Measurements from ENCODE around the gene MED10.
"Not testable (repeated sequence)": the region's sequence is repeated elsewhere in the genome, so short reads cannot be mapped to it uniquely, and the experiment has no call there.

MED10 gene

DNA sequence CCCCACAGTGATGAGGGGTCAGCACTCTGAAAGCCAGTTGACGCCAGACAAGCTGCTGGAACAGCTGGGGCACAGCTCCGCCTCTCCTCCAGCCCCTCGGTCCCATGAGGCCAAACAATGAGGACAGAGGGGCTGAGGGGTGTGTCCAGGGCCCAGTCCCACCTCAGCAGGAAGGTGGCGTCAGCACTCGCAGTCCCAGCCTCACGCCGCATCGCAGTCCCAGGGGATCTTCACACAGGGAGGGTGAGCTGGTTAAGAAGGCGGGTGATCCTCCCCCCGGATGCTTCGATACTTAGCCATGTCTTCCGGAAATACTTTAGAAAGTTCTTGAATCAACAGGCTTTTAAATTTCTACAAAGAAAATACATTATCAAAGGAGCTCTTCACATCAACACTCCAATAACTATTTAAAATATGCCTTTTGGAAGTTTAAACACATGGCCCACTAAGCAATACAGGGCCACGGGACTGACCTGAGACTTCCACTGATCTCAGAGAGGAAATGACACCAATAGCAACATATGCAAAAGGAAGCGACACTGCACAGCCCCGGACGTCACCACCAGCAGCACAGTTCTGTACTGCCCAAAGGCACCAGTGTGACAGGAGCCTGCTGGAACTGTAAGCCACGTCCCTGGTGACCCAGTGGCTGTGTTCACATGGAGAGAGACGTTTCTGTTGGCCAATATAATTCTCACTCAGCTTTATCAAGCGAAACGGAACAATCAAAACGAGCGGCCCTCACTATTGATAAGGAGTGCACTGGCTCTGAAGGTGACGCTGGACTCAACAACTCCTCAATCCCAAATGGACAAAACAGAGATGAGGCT lies 5.9 kb downstream of the MED10 start:
- no peak for DNase-seq

DNA sequence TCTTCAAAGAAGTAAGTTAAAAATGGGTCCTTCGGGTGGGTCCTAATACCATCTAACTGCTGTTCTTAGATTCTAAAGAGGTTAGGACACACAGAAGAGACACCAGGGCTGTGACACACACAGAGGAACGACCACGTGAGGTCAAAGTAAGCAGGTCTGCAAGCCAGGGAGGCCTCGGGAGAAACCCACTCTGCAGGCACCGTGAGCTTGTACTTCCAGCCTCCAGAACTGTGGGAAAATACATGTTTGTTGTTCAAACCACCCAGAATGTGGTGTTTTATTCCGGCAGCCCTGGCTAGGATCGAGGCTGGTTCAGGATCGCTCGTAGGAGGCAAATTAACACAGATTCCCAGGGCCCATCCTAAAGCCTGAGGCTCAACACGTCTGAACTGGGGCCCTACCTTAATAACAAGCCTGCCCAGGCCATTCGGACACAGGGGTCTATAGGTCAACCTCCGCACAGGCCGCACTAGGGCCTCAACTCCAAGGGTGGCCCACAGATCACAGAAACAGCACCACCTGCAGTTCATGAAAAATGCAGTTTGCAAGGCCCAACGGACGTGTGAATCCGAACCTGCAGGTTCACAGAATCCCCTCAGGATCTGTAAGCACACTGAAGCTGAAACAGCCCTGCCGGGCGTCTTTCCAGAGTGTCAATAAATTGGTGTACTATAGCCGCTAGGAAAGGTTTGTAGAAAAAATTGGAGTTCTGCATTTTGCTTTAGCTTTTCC lies 7.1 kb downstream of the MED10 start:
- no peak for DNase-seq

GRCh38 chr5:6370580-6370979 lies 7.8 kb downstream of the MED10 start:
- no peak for DNase-seq

DNA sequence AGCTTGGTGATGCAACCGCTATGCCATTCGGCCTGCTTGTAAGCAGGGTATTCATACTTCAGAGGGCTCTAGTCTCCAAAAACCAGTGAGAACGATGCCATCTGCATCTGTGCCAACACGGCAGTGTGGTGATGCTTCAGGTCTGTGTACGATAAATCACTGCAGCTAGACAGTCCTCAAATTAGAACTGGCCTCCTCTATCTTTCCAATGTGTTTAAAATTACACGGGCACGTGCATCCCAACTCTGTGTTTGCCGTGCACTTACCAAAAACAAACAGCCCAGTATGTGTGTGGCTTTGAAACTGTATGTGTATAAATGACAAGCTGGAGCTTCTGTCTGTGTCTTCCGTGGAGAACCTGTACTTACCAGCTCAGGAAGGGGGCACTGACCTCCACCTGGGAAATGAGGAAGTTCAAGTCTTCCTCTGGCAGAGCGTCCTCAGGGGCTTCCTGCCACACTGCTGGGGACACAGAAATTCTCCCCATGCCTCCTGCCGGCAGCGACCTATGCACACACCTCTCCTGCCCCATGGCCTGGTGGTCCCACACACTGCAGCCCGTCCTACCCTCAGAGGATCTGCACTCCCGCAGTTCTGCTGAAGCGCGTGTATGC lies 12.3 kb downstream of the MED10 start:
- DNase-seq = no peak

DNA sequence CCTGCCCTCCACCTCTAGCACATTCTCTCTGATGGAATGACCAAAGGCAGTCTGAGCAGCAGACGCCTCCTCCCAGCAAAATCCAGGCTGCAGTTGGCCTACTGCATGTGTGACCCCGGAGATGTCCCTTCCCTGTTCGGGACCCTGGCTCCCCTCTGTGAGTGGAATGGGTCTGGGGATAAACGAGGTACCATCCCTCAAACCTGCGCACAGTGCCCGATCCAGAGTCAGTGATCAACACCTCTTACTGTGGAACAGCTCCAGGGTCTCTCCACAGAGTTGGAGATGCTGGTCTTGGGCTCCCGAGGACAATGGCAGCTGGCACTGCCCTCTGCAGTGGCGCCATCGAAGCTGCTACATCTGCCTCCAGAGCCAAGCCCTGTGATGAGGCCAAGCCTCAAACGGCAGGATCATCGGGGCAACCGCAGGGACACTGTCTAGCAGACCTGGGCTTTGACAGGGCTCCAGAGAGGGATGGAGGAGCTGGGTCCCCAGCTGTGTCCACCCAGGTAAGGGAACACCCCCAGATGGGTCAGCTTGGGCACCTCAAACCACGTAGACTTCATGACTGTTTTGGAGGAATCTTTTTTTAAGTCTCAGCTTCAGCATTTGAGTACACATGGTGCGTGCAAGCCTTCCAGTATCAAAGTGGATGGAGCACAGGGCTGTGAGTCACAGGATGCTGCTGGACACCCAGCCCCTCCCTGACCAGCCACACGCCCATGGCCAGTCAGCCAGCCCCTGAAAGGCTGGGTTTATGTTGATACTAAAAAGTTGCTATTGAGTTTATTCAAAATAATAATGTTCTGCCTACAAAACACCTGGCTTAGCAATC lies 13.0 kb downstream of the MED10 start:
- no peak for DNase-seq

DNA sequence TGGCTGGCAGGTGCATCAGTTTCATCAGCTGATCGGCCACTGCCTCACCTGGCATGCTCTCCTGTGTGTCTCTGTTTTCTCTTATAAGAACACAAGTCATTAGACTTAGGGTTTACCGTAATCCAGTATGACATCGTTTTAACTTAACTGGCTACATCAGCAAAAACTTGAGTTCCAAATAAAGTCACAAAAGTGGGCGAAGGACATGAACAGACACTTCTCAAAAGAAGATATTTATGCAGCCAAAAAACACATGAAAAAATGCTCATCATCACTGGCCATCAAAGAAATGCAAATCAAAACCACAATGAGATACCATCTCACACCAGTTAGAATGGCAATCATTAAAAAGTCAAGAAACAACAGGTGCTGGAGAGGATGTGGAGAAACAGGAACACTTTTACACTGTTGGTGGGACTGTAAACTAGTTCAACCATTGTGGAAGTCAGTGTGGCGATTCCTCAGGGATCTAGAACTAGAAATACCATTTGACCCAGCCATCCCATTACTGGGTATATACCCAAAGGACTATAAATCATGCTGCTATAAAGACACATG lies 14.8 kb downstream of the MED10 start:
- not testable (repeated sequence) for DNase-seq

- no peak for DNase-seq
Measured at GRCh38 chr5:6362846-6363245, 15.5 kb downstream of the MED10 start.

- no peak for DNase-seq
Measured at GRCh38 chr5:6361101-6361500, 17.2 kb downstream of the MED10 start.

DNA sequence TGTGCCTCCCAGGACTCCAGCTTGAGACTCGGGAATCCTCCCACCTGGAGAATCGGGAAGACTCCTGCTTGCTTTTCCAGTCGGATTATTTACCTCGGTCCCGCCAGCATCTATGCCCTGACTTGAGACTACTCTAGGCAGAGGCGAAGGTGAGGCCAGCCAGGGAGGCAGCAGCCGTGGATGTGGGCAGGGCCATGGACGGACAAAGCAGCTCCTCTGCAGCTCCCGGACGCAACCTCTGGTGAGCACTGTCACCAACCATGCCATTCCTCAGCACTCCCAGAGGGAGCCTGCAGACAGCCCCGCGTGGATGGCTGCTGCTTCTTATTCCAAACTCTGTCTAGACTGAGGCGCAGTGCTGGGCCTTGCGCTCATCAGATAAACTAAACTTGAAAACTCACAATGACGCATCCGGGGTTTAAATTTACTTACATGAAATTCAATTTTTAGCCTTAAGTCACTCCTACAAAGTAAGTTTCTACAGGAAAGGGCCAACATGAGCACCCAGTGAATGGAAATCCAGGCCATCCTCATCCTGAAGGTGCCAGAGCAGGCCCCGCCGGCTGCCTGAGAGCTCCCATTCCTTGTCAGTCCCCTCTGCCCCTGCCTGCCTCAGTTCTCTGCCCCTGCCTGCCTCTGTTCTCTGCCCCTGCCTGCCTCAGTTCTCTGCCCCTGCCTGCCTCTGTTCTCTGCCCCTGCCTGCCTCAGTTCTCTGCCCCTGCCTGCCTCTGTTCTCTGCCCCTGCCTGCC lies 17.8 kb downstream of the MED10 start:
- DNase-seq = no peak

DNA sequence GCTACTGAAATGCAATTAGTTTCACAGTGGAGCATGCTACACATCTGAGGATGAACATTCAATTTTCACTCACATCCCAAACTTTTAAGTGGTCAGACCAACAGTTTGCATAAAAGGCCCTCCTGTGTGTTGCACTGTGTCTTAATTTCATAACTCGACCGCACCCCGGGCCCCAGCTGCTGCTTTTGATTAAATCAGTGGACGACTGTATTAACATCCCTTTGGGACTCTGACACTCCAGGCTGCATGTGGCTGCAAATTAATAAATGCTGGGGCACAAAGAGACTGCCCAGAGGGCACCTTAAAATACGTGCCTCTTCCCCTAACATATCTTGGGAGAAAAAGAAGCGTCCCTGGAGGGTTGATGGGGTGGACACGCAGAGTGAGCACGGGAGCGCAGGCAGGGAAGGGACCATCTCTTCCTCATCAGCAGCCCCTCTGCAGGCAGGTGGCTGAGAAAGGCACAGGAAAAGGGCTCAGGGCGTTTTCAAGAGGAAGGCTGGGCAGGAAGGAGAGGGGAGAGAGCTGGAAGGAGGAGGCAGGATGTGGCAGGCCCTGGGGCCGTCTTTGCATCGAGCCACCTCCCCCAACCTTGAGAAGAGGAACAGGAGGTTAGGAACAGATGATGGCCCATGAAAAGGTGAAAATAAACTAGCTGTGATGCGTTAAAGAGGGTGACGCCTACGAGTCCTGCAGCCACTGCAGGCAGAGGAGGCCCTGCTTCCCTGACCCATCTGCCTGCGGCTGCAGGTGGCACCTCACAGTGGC lies 18.6 kb downstream of the MED10 start:
- DNase-seq = no peak

DNA sequence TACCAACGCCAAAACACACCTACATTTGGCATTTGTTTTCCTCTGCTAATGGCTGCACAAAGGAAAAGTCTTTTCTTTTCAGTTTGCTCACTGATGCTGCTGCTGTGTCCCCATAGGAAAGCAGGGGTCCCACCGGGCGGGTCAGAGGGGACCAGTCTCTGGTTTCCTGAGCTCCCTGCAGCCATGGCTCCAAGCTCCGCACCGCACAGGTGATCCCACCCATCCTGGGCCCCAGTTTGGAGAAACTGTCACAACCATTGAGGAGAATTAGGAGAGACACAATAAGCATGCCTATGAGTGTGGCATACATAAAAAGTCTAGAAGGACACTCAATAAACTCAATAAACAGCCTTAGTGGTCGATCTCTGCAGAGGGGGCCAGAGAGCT lies 19.9 kb downstream of the MED10 start:
- DNase-seq = no peak

DNA sequence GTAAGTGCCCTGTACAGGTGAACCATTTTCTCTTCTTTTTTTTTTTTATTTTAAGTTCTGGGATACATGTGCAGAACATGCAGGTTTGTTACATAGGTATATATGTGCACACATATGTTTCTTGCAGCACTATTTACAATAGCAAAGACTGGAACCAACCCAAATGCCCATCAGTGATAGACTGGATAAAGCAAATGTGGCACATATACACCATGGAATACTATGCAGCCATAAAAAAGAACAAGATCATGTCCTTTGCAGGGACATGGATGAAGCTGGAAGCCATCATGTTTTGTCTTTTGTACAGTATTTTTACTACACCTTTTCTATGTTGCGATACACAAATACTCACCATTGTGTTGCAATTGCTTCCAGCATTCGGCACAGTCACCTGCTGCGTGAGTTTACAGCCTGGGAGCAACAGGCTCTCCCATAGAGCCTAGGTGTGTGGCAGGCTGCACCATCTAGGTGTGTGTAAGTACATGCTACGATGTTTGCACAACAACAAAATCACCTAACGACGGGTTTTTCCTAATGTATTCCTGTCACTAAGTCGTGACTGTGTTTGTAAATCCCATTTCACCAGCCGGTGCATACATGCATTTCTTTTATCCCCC lies 20.4 kb downstream of the MED10 start:
- not testable (repeated sequence) for DNase-seq

GRCh38 chr5:6356578-6357164 lies 21.7 kb downstream of the MED10 start:
- DNase-seq = no peak

DNA sequence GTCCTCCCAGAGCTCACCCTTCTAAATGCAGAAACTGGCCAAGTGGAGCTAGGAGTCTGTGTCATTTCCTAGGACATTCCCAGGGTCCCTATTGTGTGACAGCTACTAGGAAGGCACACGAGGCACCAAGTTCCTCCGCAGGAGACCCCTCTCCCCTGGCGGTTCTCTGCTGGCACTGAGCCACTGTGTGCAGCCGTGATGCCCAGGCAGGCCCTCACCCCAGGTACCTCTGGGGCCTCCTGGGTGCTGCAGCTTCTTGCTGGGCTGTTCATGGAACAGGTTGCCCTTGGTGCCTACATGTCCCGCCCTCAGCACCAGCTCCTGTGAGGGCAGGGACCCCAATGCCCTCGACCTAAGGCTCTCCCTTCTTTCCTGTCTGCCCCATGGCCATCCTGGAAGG lies 23.1 kb downstream of the MED10 start:
- no peak for DNase-seq

- DNase-seq = no peak
Measured at GRCh38 chr5:6354848-6355247, 23.5 kb downstream of the MED10 start.

GRCh38 chr5:6353602-6354302 lies 24.6 kb downstream of the MED10 start:
- no peak for DNase-seq

- no peak for DNase-seq
Measured at GRCh38 chr5:6350277-6351090, 27.9 kb downstream of the MED10 start.

DNA sequence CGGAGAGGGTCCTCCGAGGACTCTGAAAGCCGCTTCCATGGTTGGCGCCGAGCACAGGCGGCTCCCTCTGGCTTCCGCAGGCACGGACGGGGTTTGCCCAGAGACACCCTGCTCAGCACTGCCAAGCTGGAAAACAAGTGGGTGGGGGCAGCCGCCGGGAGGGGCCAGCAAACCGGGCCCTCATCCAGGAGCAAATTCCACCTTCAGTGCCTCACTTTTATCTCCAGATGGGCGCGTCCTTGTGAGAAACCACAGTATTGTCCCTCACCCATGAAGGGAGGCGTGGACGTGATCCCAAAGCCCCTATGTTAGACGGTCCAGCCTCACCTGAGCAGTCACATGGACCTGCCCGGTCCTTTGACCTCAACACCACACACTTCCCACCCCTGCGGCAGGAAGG lies 29.0 kb downstream of the MED10 start:
- DNase-seq = no peak
